ENCODE results near the gene RABL2B. TPM values are rescaled to one million over a fixed set of nuclear protein-coding genes. Genes with fewer than 3 reads are reported as not detected.

RABL2B gene
- total and polyA plus RNA-seq, 2 experiments from 2014 or later, result 9.7 to 11.8 TPM

- H3K9me3 Mint-ChIP-seq, result peaks cover 3% of the 10 kb centered on the region
- H3K27me3 ChIP-seq (ENCODE audit: insufficient read depth), result peaks cover 49% of the 10 kb centered on the region
- no peak overlapping the region for H3K4me2 ChIP-seq
- ATAC-seq, result peak; percentile 31
- TF ChIP-seq REST (IDR thresholded peaks at IDR 0.05; ENCODE audit: unreplicated experiment) (no peak), CTCF (conservative IDR thresholded peaks at IDR 0.05; ENCODE audit: low read depth in 2 of 2) (peak; percentile 21 to 26; a peak in 1 of 4 replicates)
- peak; percentile 51 for DNase-seq (ENCODE audit: low spot score)
- no peaks in the 10 kb centered on the region; the same call in 1 of the 2 replicates for H4K20me1 ChIP-seq (replicated peaks; ENCODE audit: insufficient read depth)
- no peaks in the 10 kb centered on the region; the same call in 2 of the 3 replicates for H3K36me3 Mint-ChIP-seq (ENCODE audit: low read depth)
- H3K4me3 Mint-ChIP-seq, result no peak overlapping the region
- peaks cover 56% of the 10 kb centered on the region for H3K27me3 Mint-ChIP-seq (ENCODE audit: insufficient read depth, low read depth, poor library complexity)
- no peak overlapping the region for H3K4me3 ChIP-seq
- H3K27ac Mint-ChIP-seq, result no peak overlapping the region
- H3K4me1 ChIP-seq (ENCODE audit: insufficient read depth), result peaks cover 8% of the 10 kb centered on the region; the same call in 1 of the 2 replicates
- H3F3A ChIP-seq (replicated peaks; ENCODE audit: low read depth), result no peaks in the 10 kb centered on the region
- peaks cover 4% of the 10 kb centered on the region; the same call in 2 of the 3 replicates for H3K4me1 Mint-ChIP-seq
- no peak overlapping the region for H2AFZ ChIP-seq
- no peaks in the 10 kb centered on the region for H3K9me2 ChIP-seq (ENCODE audit: insufficient read depth)
- H3K36me3 ChIP-seq (ENCODE audit: insufficient read depth), result no peaks in the 10 kb centered on the region
- no peak overlapping the region for H3K27ac ChIP-seq (ENCODE audit: low read depth)
- H3K79me2 ChIP-seq (replicated peaks; ENCODE audit: insufficient read depth), result no peaks in the 10 kb centered on the region
Observed at GRCh38 chr22:50726643-50727340, 56.6 kb downstream of the RABL2B start.

- Histone ChIP-seq H4K20me1 (replicated peaks; ENCODE audit: insufficient read depth) (no peaks in the 10 kb centered on the region; the same call in 1 of the 2 replicates), H3K9me2 (ENCODE audit: insufficient read depth) (no peaks in the 10 kb centered on the region), H3K27me3 (ENCODE audit: insufficient read depth) (peaks cover 49% of the 10 kb centered on the region), H3K36me3 (ENCODE audit: insufficient read depth) (no peaks in the 10 kb centered on the region), H3F3A (replicated peaks; ENCODE audit: low read depth) (no peaks in the 10 kb centered on the region), H3K4me3 (no peak overlapping the region), H3K27ac (ENCODE audit: low read depth) (no peak overlapping the region), H3K79me2 (replicated peaks; ENCODE audit: insufficient read depth) (no peaks in the 10 kb centered on the region), H3K4me1 (ENCODE audit: insufficient read depth) (0 out of 2 replicates have a peak, but pooled peaks cover 4% of the 10 kb centered on the region), H2AFZ (no peak overlapping the region), H3K4me2 (no peak overlapping the region)
- H3K36me3 Mint-ChIP-seq (ENCODE audit: low read depth), result no peaks in the 10 kb centered on the region; the same call in 2 of the 3 replicates
- H3K4me3 Mint-ChIP-seq, result no peak overlapping the region
- DNase-seq (ENCODE audit: low spot score) (no peak), ATAC-seq (no peak)
- peaks cover 3% of the 10 kb centered on the region for H3K9me3 Mint-ChIP-seq
- peaks cover 4% of the 10 kb centered on the region; the same call in 2 of the 3 replicates for H3K4me1 Mint-ChIP-seq
- no peak overlapping the region for H3K27ac Mint-ChIP-seq
- peaks cover 55% of the 10 kb centered on the region for H3K27me3 Mint-ChIP-seq (ENCODE audit: insufficient read depth, low read depth, poor library complexity)
- no peak for TF ChIP-seq ETS1 (IDR thresholded peaks at IDR 0.05)
- no peak for TF ChIP-seq ZNF331 (CRISPR knock-in tag; IDR thresholded peaks at IDR 0.05; ENCODE audit: low read depth)
- no peak for TF ChIP-seq ZNF114 (CRISPR knock-in tag; IDR thresholded peaks at IDR 0.05)
- TF ChIP-seq ZNF462 (CRISPR knock-in tag; IDR thresholded peaks at IDR 0.05), result no peak
- no peak for TF ChIP-seq CREB1 (CRISPR knock-in tag; IDR thresholded peaks at IDR 0.05; ENCODE audit: low read depth)
Observed at GRCh38 chr22:50725597-50725996, 57.8 kb downstream of the RABL2B start.

All from GM23338 (cell line).